Panc1 (cell line): ENCODE measurements around the gene CEP104. TPM values are rescaled to one million over a fixed set of nuclear protein-coding genes. Genes with fewer than 3 reads are reported as not detected.

Experiments used
- ATAC-seq: fragments of 200-7000 bp; cut with Tn5 transposase; 2 replicates; pipeline ENCODE4 v1.9.1; 2020; ENCODE audit warnings: mild to moderate bottlenecking, moderate library complexity
- BruUV-seq: library from RNA; stranded (reverse); fragments of 400-500 nt; replicated peaks from 2 replicates; lab custom pipeline; 2021; lab: Mats Ljungman, UMichigan
- CTCF ChIA-PET: fragments of 300-600 bp; sonication (Branson Sonifier 250); formaldehyde crosslinking; loops from one replicate; lab custom pipeline; 2022; ENCODE audit warnings: antibody characterized with exemption; lab: Charles Lee
- POLR2A ChIA-PET: fragments of 300-600 bp; sonication (Branson Sonifier 250); formaldehyde crosslinking; loops from one replicate; lab custom pipeline; 2022; ENCODE audit warnings: antibody characterized with exemption; lab: Charles Lee
- DNase-seq: peaks from one replicate; pipeline ENCODE4 v3.0.0-alpha.2; 2010; ENCODE audit warnings: low read depth, low spot score
- H3K27ac ChIP-seq: 2 replicates; pipeline ENCODE4 v1.5.1; 2011; ENCODE audit warnings: mild to moderate bottlenecking, low read length, inconsistent platforms
- H3K27me3 ChIP-seq: fragments of 200-500 bp; sonication (Bioruptor generic); 2 replicates; pipeline ENCODE4 v1.6.0; 2014; ENCODE audit warnings: low read length, inconsistent platforms; ENCODE audit not compliant: control insufficient read depth, insufficient read depth
- H3K36me3 ChIP-seq: fragments of 200-500 bp; sonication (Bioruptor generic); 2 replicates; pipeline ENCODE4 v1.5.1; 2014; ENCODE audit warnings: inconsistent platforms, mild to moderate bottlenecking, low read length, moderate library complexity; ENCODE audit not compliant: control insufficient read depth, insufficient read depth
- H3K4me1 ChIP-seq: 2 replicates; pipeline ENCODE4 v1.5.1; 2011; ENCODE audit warnings: inconsistent platforms, mild to moderate bottlenecking, low read length, moderate library complexity; ENCODE audit not compliant: control insufficient read depth, insufficient read depth
- H3K4me3 ChIP-seq, 2 experiments: 2 replicates each; pipeline ENCODE4 v1.5.1; 2011 to 2012; ENCODE audit warnings: low read depth in 2 of 2, low read length in 2 of 2, mild to moderate bottlenecking in 2 of 2, inconsistent platforms in 1 of 2, moderate library complexity in 1 of 2
- H3K9me3 ChIP-seq: fragments of 200-500 bp; sonication (Bioruptor generic); 2 replicates; pipeline ENCODE4 v1.5.1; 2014; ENCODE audit warnings: low read depth, mild to moderate bottlenecking, inconsistent platforms, low read length, moderate library complexity; ENCODE audit not compliant: control insufficient read depth, insufficient read depth
- CTCF ChIP-seq: fragments of 450-650 bp; IDR thresholded peaks from 2 replicates; pipeline ENCODE4 v1.5.1; 2017; ENCODE audit warnings: mild to moderate bottlenecking
- POLR2AphosphoS5 ChIP-seq: IDR thresholded peaks from 2 replicates; pipeline ENCODE4 v1.6.1; 2012; ENCODE audit warnings: mild to moderate bottlenecking, low read depth, low read length, moderate library complexity
- SIN3A ChIP-seq: IDR thresholded peaks from 2 replicates; pipeline ENCODE4 v1.6.1; 2012; ENCODE audit warnings: low read depth, mild to moderate bottlenecking, low read length, moderate library complexity, borderline replicate concordance; ENCODE audit not compliant: insufficient read depth
- TCF7L2 ChIP-seq: IDR thresholded peaks from 2 replicates; pipeline ENCODE4 v1.6.1; 2011; ENCODE audit warnings: mild to moderate bottlenecking, low read depth, low read length, inconsistent platforms
- in situ Hi-C: cut with HindIII; loops from 2 replicates; pipeline ENCODE4 v1.10.0; 2016; ENCODE audit warnings: low sequenced_read_pairs, low pct_unique_long_range_greater_than_20kb
- intact Hi-C: fragments of 100-400 bp; cut with micrococcal nuclease; formaldehyde crosslinking; loops from one replicate; pipeline ENCODE4 v1.10.0; 2022; ENCODE audit not compliant: unreplicated experiment
- total RNA-seq: library from RNA; stranded (reverse); gene quantifications from one replicate; pipeline ENCODE4 v1.2.1, GENCODE V29; 2021; ENCODE audit not compliant: unreplicated experiment
- TF ChIP-seq, protein P1 (sequence below), 2 experiments: IDR thresholded peaks; 2 replicates each; pipeline ENCODE4 v1.6.1; 2011 to 2012; ENCODE audit warnings: low read depth in 2 of 2, control low read depth in 1 of 2, low read length in 1 of 2, mild to moderate bottlenecking in 1 of 2, moderate library complexity in 1 of 2; ENCODE audit not compliant: insufficient read depth in 1 of 2

The CEP104 gene
- total RNA-seq, 1 experiment from 2014 or later, result 52.0 TPM

GRCh38 chr1:3836421-3836820 is 20.6 kb downstream of the CEP104 start:
- CTCF ChIA-PET, result no interaction called here
- Histone ChIP-seq H3K27me3 (no peaks in the 10 kb centered on the region), H3K27ac (no peak overlapping the region), H3K36me3 (no peaks in the 10 kb centered on the region; the same call in none of the 2 replicates), H3K4me3 (no peak overlapping the region), H3K4me1 (no peaks in the 10 kb centered on the region), H3K9me3 (peaks cover 11% of the 10 kb centered on the region; the same call in 1 of the 2 replicates)
- no TSS peak for BruUV-seq
- intact Hi-C loops, result no loop called here
- POLR2A ChIA-PET, result no interaction called here
- TF ChIP-seq SIN3A, result no peak
- no peak for TF ChIP-seq POLR2AphosphoS5
- no peak for TF ChIP-seq TCF7L2
- no peak for TF ChIP-seq CTCF
- TF ChIP-seq, protein P1, sequence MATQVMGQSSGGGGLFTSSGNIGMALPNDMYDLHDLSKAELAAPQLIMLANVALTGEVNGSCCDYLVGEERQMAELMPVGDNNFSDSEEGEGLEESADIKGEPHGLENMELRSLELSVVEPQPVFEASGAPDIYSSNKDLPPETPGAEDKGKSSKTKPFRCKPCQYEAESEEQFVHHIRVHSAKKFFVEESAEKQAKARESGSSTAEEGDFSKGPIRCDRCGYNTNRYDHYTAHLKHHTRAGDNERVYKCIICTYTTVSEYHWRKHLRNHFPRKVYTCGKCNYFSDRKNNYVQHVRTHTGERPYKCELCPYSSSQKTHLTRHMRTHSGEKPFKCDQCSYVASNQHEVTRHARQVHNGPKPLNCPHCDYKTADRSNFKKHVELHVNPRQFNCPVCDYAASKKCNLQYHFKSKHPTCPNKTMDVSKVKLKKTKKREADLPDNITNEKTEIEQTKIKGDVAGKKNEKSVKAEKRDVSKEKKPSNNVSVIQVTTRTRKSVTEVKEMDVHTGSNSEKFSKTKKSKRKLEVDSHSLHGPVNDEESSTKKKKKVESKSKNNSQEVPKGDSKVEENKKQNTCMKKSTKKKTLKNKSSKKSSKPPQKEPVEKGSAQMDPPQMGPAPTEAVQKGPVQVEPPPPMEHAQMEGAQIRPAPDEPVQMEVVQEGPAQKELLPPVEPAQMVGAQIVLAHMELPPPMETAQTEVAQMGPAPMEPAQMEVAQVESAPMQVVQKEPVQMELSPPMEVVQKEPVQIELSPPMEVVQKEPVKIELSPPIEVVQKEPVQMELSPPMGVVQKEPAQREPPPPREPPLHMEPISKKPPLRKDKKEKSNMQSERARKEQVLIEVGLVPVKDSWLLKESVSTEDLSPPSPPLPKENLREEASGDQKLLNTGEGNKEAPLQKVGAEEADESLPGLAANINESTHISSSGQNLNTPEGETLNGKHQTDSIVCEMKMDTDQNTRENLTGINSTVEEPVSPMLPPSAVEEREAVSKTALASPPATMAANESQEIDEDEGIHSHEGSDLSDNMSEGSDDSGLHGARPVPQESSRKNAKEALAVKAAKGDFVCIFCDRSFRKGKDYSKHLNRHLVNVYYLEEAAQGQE (IDR thresholded peaks at IDR 0.05; ENCODE audit: insufficient read depth in 1 of 2, low read depth in 2 of 2, low read length in 1 of 2), result no peak
- in situ Hi-C loops, result no loop called here
- ATAC-seq (no peak), DNase-seq (no peak)

- CTCF ChIA-PET, result no interaction called here
- POLR2A ChIA-PET, result no interaction called here
- intact Hi-C loops, result no loop called here
- Histone ChIP-seq H3K36me3 (peaks cover 3% of the 10 kb centered on the region), H3K9me3 (peaks cover 11% of the 10 kb centered on the region; the same call in 1 of the 2 replicates), H3K4me1 (no peaks in the 10 kb centered on the region), H3K27me3 (no peaks in the 10 kb centered on the region), H3K27ac (no peak overlapping the region), H3K4me3 (no peak overlapping the region)
- ATAC-seq (no peak), DNase-seq (no peak)
- TF ChIP-seq TCF7L2 (no peak), SIN3A (no peak), CTCF (no peak), POLR2AphosphoS5 (no peak)
- TF ChIP-seq, protein P1 (IDR thresholded peaks at IDR 0.05; ENCODE audit: insufficient read depth in 1 of 2, low read depth in 2 of 2, low read length in 1 of 2), result no peak
- no TSS peak for BruUV-seq
- in situ Hi-C loops, result no loop called here
Measured at GRCh38 chr1:3834701-3835100, 22.3 kb downstream of the CEP104 start.
